ENCODE data around the gene KCNC1.
A peak's percentile ranks its signal among the peaks of the same experiment; 100 is the strongest.

The KCNC1 gene

GRCh38 chr11:17716807-17717206 is 17.8 kb upstream of the KCNC1 start:
- no peak for ATAC-seq

DNA sequence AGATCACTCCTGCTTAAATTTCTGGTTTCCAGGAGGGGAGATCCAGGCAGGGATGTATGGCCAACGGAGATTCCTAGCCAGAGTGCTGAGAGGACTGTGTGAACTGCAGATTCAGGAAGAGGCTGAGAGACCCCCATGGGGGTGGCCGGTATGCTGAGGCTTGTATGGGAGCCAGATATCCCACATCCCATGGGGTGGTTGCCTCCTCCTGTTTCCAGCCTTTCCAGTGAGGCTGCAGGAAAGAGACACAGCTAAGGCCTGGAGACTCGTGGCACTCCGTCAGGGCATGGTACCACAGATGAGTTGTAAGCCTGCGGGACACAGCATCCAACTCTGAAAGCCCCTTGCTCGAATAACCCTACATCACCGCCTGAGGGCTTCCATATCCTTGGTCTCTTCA is 16.6 kb upstream of the KCNC1 start:
- no peak for ATAC-seq

DNA sequence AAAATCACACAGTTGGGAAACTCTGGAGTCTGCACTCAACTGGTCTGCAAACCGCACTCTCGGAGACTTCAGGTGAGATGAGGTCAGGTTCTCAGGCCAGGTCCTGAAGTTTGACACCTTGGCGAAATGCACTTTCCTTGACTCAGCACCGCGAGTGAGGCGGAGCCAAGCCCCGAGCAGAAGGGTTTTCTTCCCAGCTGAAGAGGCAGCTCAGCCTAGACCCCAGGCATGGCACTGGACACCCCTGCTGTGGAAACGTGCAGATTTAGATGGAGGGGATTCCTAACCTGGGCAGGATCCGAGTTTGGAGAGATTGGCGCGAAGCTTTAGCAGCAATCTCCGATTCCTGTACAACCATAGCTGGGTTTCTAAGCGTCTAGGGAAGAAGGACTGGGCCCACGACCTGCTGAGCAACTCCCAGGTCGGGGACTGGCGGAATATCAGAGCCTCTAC is 16.0 kb upstream of the KCNC1 start:
- no peak for ATAC-seq

DNA sequence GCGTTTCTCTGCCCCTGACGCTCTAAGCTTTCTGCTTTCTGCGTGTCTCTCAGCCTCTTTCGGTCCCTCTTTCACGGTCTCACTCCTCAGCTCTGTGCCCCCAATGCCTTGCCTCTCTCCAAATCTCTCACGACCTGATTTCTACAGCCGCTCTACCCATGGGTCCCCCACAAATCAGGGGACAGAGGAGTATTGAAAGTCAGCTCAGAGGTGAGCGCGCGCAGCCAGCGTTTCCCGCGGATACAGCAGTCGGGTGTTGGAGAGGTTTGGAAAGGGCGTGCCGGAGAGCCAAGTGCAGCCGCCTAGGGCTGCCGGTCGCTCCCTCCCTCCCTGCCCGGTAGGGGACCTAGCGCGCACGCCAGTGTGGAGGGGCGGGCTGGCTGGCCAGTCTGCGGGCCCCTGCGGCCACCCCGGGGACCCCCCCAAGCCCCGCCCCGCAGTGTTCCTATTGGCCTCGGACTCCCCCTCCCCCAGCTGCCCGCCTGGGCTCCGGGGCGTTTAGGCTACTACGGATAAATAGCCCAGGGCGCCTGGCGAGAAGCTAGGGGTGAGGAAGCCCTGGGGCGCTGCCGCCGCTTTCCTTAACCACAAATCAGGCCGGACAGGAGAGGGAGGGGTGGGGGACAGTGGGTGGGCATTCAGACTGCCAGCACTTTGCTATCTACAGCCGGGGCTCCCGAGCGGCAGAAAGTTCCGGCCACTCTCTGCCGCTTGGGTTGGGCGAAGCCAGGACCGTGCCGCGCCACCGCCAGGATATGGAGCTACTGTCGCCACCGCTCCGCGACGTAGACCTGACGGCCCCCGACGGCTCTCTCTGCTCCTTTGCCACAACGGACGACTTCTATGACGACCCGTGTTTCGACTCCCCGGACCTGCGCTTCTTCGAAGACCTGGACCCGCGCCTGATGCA is 15.3 kb upstream of the KCNC1 start, which contains the start of gene MYOD1:
MYOD1 (plus strand) TSS at position 544 of the 910 bp plus-strand sequence; CDS start at position 756, 212 bp downstream.
- ATAC-seq, result no peak

- no peak for ATAC-seq
Measured at GRCh38 chr11:17719938-17720795, 14.4 kb upstream of the KCNC1 start.

GRCh38 chr11:17720796-17721171 is 13.8 kb upstream of the KCNC1 start:
- ATAC-seq, result no peak

- no peak for ATAC-seq
Measured at GRCh38 chr11:17721242-17721999, 13.2 kb upstream of the KCNC1 start.

- no peak for ATAC-seq
Measured at GRCh38 chr11:17722000-17722643, 12.5 kb upstream of the KCNC1 start.

GRCh38 chr11:17724020-17724908 is 10.3 kb upstream of the KCNC1 start:
- ATAC-seq, result no peak

- no peak for ATAC-seq
Measured at GRCh38 chr11:17725174-17725573, 9.4 kb upstream of the KCNC1 start.

GRCh38 chr11:17730137-17730536 is 4.4 kb upstream of the KCNC1 start:
- ATAC-seq, result no peak

GRCh38 chr11:17730608-17731462 is 3.7 kb upstream of the KCNC1 start:
- ATAC-seq, result peak; percentile 70 to 74

GRCh38 chr11:17733261-17733660 is 1.3 kb upstream of the KCNC1 start:
- ATAC-seq, result no peak

- ATAC-seq, result no peak
Measured at GRCh38 chr11:17734986-17735817, 621 bp downstream of the KCNC1 start.

DNA sequence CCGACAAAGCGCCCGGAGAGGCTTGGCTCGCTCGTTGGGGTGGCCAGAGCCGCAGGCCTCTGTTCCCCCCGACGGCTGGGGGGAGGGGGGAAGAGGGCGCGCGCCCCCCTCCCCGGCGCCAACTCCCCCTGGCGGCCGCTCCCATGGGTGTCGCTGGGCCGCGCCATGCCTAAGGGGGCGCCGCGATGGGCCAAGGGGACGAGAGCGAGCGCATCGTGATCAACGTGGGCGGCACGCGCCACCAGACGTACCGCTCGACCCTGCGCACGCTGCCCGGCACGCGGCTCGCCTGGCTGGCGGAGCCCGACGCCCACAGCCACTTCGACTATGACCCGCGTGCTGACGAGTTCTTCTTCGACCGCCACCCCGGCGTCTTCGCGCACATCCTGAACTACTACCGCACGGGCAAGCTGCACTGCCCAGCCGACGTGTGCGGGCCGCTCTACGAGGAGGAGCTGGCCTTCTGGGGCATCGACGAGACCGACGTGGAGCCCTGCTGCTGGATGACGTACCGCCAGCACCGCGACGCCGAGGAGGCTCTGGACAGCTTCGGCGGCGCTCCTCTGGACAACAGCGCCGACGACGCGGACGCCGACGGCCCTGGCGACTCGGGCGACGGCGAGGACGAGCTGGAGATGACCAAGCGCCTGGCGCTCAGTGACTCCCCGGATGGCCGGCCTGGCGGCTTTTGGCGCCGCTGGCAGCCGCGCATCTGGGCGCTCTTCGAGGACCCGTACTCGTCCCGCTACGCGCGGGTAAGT is 1.4 kb downstream of the KCNC1 start:
- no peak for ATAC-seq

DNA sequence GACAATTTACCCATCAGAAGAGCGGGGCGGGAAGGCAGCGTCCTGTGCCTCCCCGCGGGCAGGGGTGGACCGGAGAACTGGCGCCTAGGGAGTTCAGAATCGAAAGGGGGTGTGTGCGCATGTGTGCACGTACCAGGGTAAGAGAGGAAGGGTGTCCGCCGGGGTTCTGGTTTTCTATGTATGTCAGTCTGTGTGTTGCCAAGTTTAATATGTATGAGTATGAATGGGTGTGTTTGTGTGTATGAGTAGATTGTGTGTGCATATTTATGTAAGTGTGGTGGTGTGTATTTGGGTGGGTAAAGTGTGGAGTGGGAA is 2.0 kb downstream of the KCNC1 start:
- ATAC-seq, result no peak

DNA sequence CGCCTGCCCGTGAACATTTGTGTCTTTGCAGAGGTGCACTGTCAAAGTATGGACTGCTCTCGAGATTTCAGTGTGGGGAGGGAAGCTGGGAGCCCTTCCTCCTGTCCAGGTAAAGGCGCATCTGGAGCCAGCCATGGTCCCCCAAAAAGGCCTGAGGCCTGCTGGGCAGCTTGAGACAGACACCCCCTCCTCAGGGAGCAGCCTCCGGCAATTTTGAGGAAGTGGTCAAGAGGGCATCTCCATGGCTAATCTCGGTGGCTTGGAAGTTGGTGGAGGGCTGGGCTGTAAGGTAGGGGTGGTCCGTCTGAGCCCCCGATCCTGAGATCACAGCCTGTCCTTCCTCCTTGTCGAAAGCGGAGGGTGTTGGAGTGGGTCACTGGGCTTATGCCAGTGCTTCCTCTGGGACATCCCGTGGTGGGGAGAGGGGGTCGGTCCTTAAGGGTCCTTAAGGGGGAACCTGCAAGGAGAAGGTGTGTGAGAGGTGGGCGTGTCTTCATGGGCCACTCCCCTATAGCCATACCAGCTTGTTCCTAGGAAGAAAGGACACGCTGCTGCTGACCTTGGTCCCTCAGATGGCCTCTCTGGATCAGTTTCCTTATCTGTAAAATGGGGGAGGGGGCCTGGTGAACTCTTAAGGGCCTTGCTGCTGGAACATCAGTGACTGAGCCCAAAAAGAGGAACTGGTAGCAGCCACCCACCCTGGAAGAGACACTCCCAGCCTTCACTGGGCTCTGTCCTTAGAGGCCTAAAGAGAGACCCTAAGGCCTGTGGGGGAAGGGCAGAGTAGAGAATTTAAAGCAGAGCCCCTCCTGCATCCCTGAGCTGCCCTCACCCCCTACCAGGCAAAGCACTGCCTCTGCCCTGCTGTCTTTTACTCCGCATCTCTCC is 2.6 kb downstream of the KCNC1 start:
- no peak for ATAC-seq

Measured in activated CD4-positive, CD25-positive, alpha-beta regulatory T cell treated with anti-CD3 and anti-CD28 coated beads, Interleukin-2, amount 50 U/mL, for 24 hours (primary cell).